HCT116 (cell line): ENCODE results near the gene ALOX12B. TPM values are rescaled to one million over a fixed set of nuclear protein-coding genes. Genes with fewer than 3 reads are reported as not detected.

Experiments used
- ATAC-seq: fragments of 200-7000 bp; cut with Tn5 transposase; 2 replicates; pipeline ENCODE4 v1.9.1; 2020; ENCODE audit warnings: mild to moderate bottlenecking, moderate library complexity
- BruUV-seq: library from RNA; stranded (reverse); fragments of 400-500 nt; replicated peaks from 2 replicates; lab custom pipeline; 2021; lab: Mats Ljungman, UMichigan
- CTCF ChIA-PET: fragments of 300-600 bp; sonication (Branson Sonifier 250); formaldehyde crosslinking; loops from one replicate; lab custom pipeline; 2021; ENCODE audit warnings: antibody characterized with exemption; lab: Charles Lee
- POLR2A ChIA-PET: fragments of 300-600, 350-600 bp; sonication (Branson Sonifier 250); formaldehyde crosslinking; loops from one replicate; lab custom pipeline; 2021; ENCODE audit warnings: antibody characterized with exemption; lab: Charles Lee
- RAD21 ChIA-PET, 2 experiments: fragments of 300-600 bp; sonication (Branson Sonifier 250); formaldehyde crosslinking; loops; one replicate each; lab custom pipeline; 2023; ENCODE audit warnings: low total read pairs in 2 of 2; ENCODE audit not compliant: uncharacterized antibody in 2 of 2, unreplicated experiment in 2 of 2, low non-redundant PET in 1 of 2; lab: Charles Lee
- DNase-seq: peaks from one replicate; pipeline ENCODE4 v3.0.0-alpha.2; 2010; ENCODE audit warnings: low read depth, low spot score
- H2AFZ ChIP-seq: fragments of 200-600 bp; shearing (Covaris generic), sonication (generic); 2 replicates; pipeline ENCODE4 v1.6.1; 2017; ENCODE audit warnings: low read depth, mixed run types, mixed read lengths, antibody characterized with exemption, low read length; ENCODE audit not compliant: poor library complexity, severe bottlenecking
- H3K27ac ChIP-seq: 2 replicates; pipeline ENCODE4 v1.5.1; 2012; ENCODE audit warnings: low read depth, low read length
- H3K27me3 ChIP-seq: fragments of 200-600 bp; sonication (generic); 2 replicates; pipeline ENCODE4 v1.6.1; 2016; ENCODE audit warnings: mixed run types, low read length, mixed read lengths; ENCODE audit not compliant: insufficient read depth
- H3K36me3 ChIP-seq, 2 experiments: fragments of 200-500 bp in 1 of 2; fragments of 200-600 bp in 1 of 2; sonication (Bioruptor generic) in 1 of 2; sonication (generic) in 1 of 2; 2 replicates each; pipeline versions ENCODE4 v1.5.1 to v1.6.1; 2014 to 2016; ENCODE audit warnings: low read length in 2 of 2, inconsistent platforms in 1 of 2, mixed read lengths in 1 of 2, mixed run types in 1 of 2; ENCODE audit not compliant: insufficient read depth in 2 of 2, control insufficient read depth in 1 of 2
- H3K4me1 ChIP-seq, 2 experiments: fragments of 200-600 bp in 1 of 2; sonication (generic) in 1 of 2; 2 replicates each; pipeline versions ENCODE4 v1.5.1 to v1.6.1; 2012 to 2017; ENCODE audit warnings: low read length in 2 of 2, inconsistent platforms in 1 of 2, mild to moderate bottlenecking in 1 of 2, mixed read lengths in 1 of 2, mixed run types in 1 of 2, moderate library complexity in 1 of 2; ENCODE audit not compliant: insufficient read depth in 2 of 2, control insufficient read depth in 1 of 2
- H3K4me2 ChIP-seq: fragments of 200-600 bp; sonication (generic); 2 replicates; pipeline ENCODE4 v1.6.1; 2017; ENCODE audit warnings: mixed run types, low read length, mixed read lengths
- H3K4me3 ChIP-seq, 2 experiments: fragments of 200-600 bp in 1 of 2; sonication (generic) in 1 of 2; replicated peaks in 1 of 2; 2 replicates each; pipeline ENCODE4 v1.5.1; 2011 to 2016; ENCODE audit warnings: low read length in 2 of 2, control low read depth in 1 of 2, low read depth in 1 of 2, mild to moderate bottlenecking in 1 of 2, mixed read lengths in 1 of 2, mixed run types in 1 of 2
- H3K79me2 ChIP-seq: fragments of 200-600 bp; sonication (generic); 2 replicates; pipeline ENCODE4 v1.6.1; 2017; ENCODE audit warnings: mild to moderate bottlenecking, mixed run types, low read length, moderate library complexity, mixed read lengths; ENCODE audit not compliant: insufficient read depth
- H3K9ac ChIP-seq: fragments of 200-600 bp; sonication (generic); 2 replicates; pipeline ENCODE4 v1.6.1; 2016; ENCODE audit warnings: low read length, mixed read lengths
- H3K9me2 ChIP-seq: fragments of 200-600 bp; sonication (generic), shearing (Covaris generic); 2 replicates; pipeline ENCODE4 v1.6.1; 2017; ENCODE audit warnings: mixed run types, mild to moderate bottlenecking, moderate library complexity; ENCODE audit not compliant: insufficient read depth
- H3K9me3 ChIP-seq, 2 experiments: fragments of 200-500 bp in 1 of 2; fragments of 200-600 bp in 1 of 2; sonication (Bioruptor generic) in 1 of 2; sonication (generic) in 1 of 2; 2 replicates each; pipeline ENCODE4 v1.6.1; 2014 to 2017; ENCODE audit warnings: low read length in 2 of 2, mixed read lengths in 2 of 2, inconsistent platforms in 1 of 2, low read depth in 1 of 2, mild to moderate bottlenecking in 1 of 2, mixed run types in 1 of 2, moderate library complexity in 1 of 2; ENCODE audit not compliant: control insufficient read depth in 1 of 2, insufficient read depth in 1 of 2
- H4K20me1 ChIP-seq: fragments of 200-600 bp; sonication (generic), shearing (Covaris generic); 2 replicates; pipeline ENCODE4 v1.6.1; 2017; ENCODE audit warnings: mixed run types, mild to moderate bottlenecking, moderate library complexity; ENCODE audit not compliant: insufficient read depth
- CBX3 ChIP-seq: IDR thresholded peaks from 2 replicates; pipeline ENCODE4 v1.6.1; 2012; ENCODE audit warnings: low read depth
- CEBPB ChIP-seq: IDR thresholded peaks from 2 replicates; pipeline ENCODE4 v1.6.1; 2012; ENCODE audit warnings: low read depth
- EZH2 ChIP-seq: fragments of 200-600 bp; sonication (generic); IDR thresholded peaks from 2 replicates; pipeline ENCODE4 v1.6.1; 2017; ENCODE audit warnings: antibody characterized with exemption, mixed run types
- EZH2phosphoT487 ChIP-seq: fragments of 200-600 bp; IDR thresholded peaks from 2 replicates; pipeline ENCODE4 v1.6.1; 2018; ENCODE audit warnings: antibody characterized with exemption, borderline replicate concordance
- FOSL1 ChIP-seq: IDR thresholded peaks from 2 replicates; pipeline ENCODE4 v1.6.1; 2012; ENCODE audit warnings: low read depth
- POLR2A ChIP-seq: IDR thresholded peaks from 2 replicates; pipeline ENCODE4 v1.7.0; 2011; ENCODE audit warnings: borderline replicate concordance; ENCODE audit not compliant: insufficient read depth, insufficient read length; ENCODE audit errors: extremely low read depth
- RAD21 ChIP-seq: IDR thresholded peaks from 2 replicates; pipeline ENCODE4 v1.6.1; 2012; ENCODE audit warnings: low read depth, mild to moderate bottlenecking
- SIN3A ChIP-seq: IDR thresholded peaks from 2 replicates; pipeline ENCODE4 v1.6.1; 2012; ENCODE audit warnings: low read depth
- SP1 ChIP-seq: IDR thresholded peaks from 2 replicates; pipeline ENCODE4 v1.6.1; 2012; ENCODE audit warnings: low read depth
- SRF ChIP-seq: IDR thresholded peaks from 2 replicates; pipeline ENCODE4 v1.6.1; 2012; ENCODE audit warnings: low read depth
- TCF7L2 ChIP-seq: IDR thresholded peaks from 2 replicates; pipeline ENCODE4 v1.7.0; 2011; ENCODE audit warnings: borderline replicate concordance, inconsistent platforms; ENCODE audit not compliant: insufficient read depth, insufficient read length; ENCODE audit errors: extremely low read depth
- YY1 ChIP-seq: IDR thresholded peaks from 2 replicates; pipeline ENCODE4 v1.6.1; 2011; ENCODE audit warnings: low read length, low read depth, moderate library complexity, mild to moderate bottlenecking; ENCODE audit not compliant: insufficient replicate concordance; ENCODE audit errors: extremely low read depth
- ZFX ChIP-seq: fragments of 450-650 bp; IDR thresholded peaks from 2 replicates; pipeline ENCODE4 v1.6.1; 2017
- ZNF274 ChIP-seq: fragments of 200-500 bp; sonication (Bioruptor generic); IDR thresholded peaks from 2 replicates; pipeline ENCODE4 v1.6.1; 2014; ENCODE audit warnings: mild to moderate bottlenecking, low read depth, low read length, inconsistent platforms
- intact Hi-C: fragments of 100-400 bp; cut with micrococcal nuclease; formaldehyde crosslinking; loops from 2 replicates; pipeline ENCODE4 v1.10.0; 2022
- total RNA-seq: library from RNA; stranded (reverse); gene quantifications from one replicate; pipeline ENCODE4 v1.2.1, GENCODE V29; 2021; ENCODE audit not compliant: unreplicated experiment
- TF ChIP-seq, protein P1 (sequence below): IDR thresholded peaks from 2 replicates; pipeline ENCODE4 v1.6.1; 2012; ENCODE audit warnings: low read depth
- TF ChIP-seq, protein P2 (sequence below): IDR thresholded peaks from 2 replicates; pipeline ENCODE4 v1.6.1; 2012
- TF ChIP-seq, protein P3 (sequence below): IDR thresholded peaks from 2 replicates; pipeline ENCODE4 v1.6.1; 2011; ENCODE audit warnings: mild to moderate bottlenecking, low read length, moderate library complexity; ENCODE audit not compliant: insufficient replicate concordance; ENCODE audit errors: extremely low read depth
- TF ChIP-seq, protein P4 (sequence below), 3 experiments: fragments of 200-600 bp in 1 of 3; sonication (generic) in 1 of 3; IDR thresholded peaks in 2 of 3; conservative IDR thresholded peaks in 1 of 3; 2 replicates each; pipeline ENCODE4 v1.5.1; 2012 to 2017; ENCODE audit warnings: low read depth in 2 of 3, low read length in 2 of 3, antibody characterized with exemption in 1 of 3, borderline replicate concordance in 1 of 3, control low read depth in 1 of 3, mild to moderate bottlenecking in 1 of 3, mixed read lengths in 1 of 3, mixed run types in 1 of 3, moderate library complexity in 1 of 3; ENCODE audit not compliant: insufficient read depth in 1 of 3
- TF ChIP-seq, protein P5 (sequence below): IDR thresholded peaks from 2 replicates; pipeline ENCODE4 v1.6.1; 2012

The ALOX12B gene
- total RNA-seq, 1 experiment from 2014 or later = 3.8 TPM

DNA sequence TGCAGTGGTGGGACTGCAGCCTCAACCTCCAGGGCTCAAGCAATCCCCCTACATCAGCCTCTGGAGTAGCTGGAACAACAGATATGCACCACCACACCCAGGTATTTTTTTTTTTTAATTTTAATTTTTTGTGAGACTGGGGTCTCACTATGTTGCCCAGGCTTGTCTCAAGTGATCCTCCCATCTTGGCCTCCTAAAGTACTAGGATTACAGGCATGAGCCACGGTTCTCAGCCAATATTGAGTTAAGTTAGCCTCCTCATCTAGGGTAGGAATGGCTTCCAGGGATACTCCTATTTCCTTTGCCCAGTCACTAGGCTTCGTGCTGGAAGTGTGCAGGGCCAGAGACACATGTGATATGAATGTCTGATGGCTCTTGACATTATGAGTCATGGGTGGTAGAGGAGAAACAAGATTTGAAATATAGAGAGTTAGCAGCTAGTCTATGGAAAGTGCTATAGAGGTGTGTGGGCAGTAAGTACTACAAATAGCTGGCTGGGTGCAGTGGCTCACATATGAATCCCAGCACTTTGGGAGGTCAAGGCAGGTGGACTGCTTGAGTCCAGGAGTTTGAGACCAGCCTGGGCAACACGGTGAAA is 44.4 kb upstream of the ALOX12B start:
- H3K79me2 ChIP-seq = no peaks in the 10 kb centered on the region

More for the DNA sequence above, 44.4 kb upstream of the ALOX12B start:
- ChIA-PET POLR2A (interaction anchor here (0.7 to 2.3 kb wide), 4 partner anchors 10 to 91 kb away, joined by 4 to 7 read pairs (median 4); partner anchors contain the start of gene AURKB), CTCF (interaction anchor here (0.6 to 2.9 kb wide), 2 partner anchors 23 to 71 kb away, joined by 4 to 10 read pairs; no protein-coding TSS in a partner anchor), RAD21 (no interaction called here)
- Histone ChIP-seq H3K36me3 (no peaks in the 10 kb centered on the region), H3K9ac (no peak overlapping the region), H4K20me1 (no peaks in the 10 kb centered on the region), H3K4me2 (no peak overlapping the region), H3K4me3 (no peak overlapping the region), H3K27me3 (no peaks in the 10 kb centered on the region), H3K4me1 (peaks cover 28 to 61% of the 10 kb centered on the region in 2 experiments), H2AFZ (no peak overlapping the region), H3K9me2 (no peaks in the 10 kb centered on the region), H3K27ac (no peak overlapping the region), H3K9me3 (no peaks in the 10 kb centered on the region)
- no TSS peak for BruUV-seq
- TF ChIP-seq YY1 (no peak), EZH2 (no peak), EZH2phosphoT487 (no peak), SRF (no peak), POLR2A (no peak), FOSL1 (no peak), RAD21 (no peak), ZFX (no peak), CEBPB (no peak), ZNF274 (no peak), SIN3A (no peak), CBX3 (no peak), SP1 (no peak), TCF7L2 (no peak)
- TF ChIP-seq, protein P1, sequence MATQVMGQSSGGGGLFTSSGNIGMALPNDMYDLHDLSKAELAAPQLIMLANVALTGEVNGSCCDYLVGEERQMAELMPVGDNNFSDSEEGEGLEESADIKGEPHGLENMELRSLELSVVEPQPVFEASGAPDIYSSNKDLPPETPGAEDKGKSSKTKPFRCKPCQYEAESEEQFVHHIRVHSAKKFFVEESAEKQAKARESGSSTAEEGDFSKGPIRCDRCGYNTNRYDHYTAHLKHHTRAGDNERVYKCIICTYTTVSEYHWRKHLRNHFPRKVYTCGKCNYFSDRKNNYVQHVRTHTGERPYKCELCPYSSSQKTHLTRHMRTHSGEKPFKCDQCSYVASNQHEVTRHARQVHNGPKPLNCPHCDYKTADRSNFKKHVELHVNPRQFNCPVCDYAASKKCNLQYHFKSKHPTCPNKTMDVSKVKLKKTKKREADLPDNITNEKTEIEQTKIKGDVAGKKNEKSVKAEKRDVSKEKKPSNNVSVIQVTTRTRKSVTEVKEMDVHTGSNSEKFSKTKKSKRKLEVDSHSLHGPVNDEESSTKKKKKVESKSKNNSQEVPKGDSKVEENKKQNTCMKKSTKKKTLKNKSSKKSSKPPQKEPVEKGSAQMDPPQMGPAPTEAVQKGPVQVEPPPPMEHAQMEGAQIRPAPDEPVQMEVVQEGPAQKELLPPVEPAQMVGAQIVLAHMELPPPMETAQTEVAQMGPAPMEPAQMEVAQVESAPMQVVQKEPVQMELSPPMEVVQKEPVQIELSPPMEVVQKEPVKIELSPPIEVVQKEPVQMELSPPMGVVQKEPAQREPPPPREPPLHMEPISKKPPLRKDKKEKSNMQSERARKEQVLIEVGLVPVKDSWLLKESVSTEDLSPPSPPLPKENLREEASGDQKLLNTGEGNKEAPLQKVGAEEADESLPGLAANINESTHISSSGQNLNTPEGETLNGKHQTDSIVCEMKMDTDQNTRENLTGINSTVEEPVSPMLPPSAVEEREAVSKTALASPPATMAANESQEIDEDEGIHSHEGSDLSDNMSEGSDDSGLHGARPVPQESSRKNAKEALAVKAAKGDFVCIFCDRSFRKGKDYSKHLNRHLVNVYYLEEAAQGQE = no peak
- TF ChIP-seq, protein P2, sequence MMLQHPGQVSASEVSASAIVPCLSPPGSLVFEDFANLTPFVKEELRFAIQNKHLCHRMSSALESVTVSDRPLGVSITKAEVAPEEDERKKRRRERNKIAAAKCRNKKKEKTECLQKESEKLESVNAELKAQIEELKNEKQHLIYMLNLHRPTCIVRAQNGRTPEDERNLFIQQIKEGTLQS = no peak
- TF ChIP-seq, protein P3, sequence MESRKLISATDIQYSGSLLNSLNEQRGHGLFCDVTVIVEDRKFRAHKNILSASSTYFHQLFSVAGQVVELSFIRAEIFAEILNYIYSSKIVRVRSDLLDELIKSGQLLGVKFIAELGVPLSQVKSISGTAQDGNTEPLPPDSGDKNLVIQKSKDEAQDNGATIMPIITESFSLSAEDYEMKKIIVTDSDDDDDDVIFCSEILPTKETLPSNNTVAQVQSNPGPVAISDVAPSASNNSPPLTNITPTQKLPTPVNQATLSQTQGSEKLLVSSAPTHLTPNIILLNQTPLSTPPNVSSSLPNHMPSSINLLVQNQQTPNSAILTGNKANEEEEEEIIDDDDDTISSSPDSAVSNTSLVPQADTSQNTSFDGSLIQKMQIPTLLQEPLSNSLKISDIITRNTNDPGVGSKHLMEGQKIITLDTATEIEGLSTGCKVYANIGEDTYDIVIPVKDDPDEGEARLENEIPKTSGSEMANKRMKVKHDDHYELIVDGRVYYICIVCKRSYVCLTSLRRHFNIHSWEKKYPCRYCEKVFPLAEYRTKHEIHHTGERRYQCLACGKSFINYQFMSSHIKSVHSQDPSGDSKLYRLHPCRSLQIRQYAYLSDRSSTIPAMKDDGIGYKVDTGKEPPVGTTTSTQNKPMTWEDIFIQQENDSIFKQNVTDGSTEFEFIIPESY = no peak
- TF ChIP-seq, protein P4, sequence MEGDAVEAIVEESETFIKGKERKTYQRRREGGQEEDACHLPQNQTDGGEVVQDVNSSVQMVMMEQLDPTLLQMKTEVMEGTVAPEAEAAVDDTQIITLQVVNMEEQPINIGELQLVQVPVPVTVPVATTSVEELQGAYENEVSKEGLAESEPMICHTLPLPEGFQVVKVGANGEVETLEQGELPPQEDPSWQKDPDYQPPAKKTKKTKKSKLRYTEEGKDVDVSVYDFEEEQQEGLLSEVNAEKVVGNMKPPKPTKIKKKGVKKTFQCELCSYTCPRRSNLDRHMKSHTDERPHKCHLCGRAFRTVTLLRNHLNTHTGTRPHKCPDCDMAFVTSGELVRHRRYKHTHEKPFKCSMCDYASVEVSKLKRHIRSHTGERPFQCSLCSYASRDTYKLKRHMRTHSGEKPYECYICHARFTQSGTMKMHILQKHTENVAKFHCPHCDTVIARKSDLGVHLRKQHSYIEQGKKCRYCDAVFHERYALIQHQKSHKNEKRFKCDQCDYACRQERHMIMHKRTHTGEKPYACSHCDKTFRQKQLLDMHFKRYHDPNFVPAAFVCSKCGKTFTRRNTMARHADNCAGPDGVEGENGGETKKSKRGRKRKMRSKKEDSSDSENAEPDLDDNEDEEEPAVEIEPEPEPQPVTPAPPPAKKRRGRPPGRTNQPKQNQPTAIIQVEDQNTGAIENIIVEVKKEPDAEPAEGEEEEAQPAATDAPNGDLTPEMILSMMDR (IDR thresholded peaks at IDR 0.05 in 2 of 3, conservative IDR thresholded peaks at IDR 0.05 in 1 of 3; ENCODE audit: borderline replicate concordance in 1 of 3, insufficient read depth in 1 of 3, low read depth in 2 of 3, low read length in 2 of 3) = no peak
- TF ChIP-seq, protein P5, sequence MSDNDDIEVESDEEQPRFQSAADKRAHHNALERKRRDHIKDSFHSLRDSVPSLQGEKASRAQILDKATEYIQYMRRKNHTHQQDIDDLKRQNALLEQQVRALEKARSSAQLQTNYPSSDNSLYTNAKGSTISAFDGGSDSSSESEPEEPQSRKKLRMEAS = no peak
- no peak for ATAC-seq
- intact Hi-C loops = no loop called here
- no peak for DNase-seq
